Middle frontal gyrus (tissue), 1 donor: ENCODE measurements around the gene GRAMD1A.
"Not testable (repeated sequence)": the region's sequence is repeated elsewhere in the genome, so short reads cannot be mapped to it uniquely, and the experiment has no call there.

ENCODE experiments used
- DNase-seq: peaks from one replicate; pipeline ENCODE4 v3.0.0-alpha.2; 2015; ENCODE audit warnings: low spot score; ENCODE audit errors: extremely low spot score

The GRAMD1A gene

DNA sequence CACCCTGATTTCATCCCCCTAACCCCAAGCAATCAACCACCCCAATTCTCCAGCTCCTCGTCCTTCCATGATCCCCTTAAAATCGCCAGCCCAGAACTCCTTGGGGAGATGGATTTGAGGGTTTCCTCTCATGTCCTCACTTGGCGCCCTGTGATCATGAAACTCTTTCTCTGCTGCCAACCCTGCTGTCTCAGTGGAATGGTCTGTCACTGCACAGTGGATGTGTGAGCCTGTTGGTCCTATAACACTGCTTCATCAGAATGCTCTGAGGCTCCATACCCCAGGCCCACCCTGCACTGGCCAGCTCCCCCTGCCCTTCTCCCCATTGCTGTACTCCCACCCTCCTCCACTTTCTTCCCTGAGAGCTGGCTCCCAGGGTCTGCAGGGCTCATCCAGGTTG, 23.5 kb upstream of the GRAMD1A start:
- DNase-seq = no peak

DNA sequence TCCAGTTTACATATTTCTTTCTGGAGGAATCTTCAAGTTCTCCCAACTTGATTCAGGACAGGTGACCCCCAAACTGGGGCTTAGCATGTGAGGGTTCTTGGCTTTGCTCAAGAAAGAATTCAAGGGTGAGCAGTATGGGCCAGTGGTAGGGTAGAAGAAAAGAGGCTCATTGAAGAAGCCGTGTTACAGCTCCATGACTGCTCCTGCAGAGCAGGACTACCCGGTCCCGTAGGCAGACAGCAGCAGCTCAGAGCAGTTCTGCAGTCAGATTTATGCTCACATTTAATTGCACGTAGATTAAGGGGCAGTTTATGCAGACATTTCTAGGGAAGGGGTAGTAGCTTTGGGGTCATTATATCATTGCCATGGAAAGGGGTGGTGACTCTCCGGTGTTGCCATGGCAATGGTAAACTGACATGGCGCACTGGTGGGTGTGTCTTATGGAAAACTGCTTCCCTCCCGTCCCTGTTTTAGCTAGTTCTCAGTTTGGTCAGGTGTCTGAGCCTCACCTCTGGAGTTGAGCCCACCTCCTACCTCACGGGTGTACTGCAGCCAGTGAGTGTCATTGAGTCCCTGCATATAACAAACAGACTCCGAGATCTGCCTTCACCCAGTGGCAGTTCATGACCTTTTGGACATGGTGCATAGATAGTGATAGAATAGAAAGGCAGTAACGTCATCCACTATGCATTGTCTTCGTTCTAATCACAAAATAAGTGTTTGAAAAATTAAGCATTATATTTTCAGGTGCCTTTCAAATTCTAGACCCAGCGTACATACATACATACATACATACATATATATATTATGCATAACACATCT, 20.1 kb upstream of the GRAMD1A start:
- no peak for DNase-seq

DNA sequence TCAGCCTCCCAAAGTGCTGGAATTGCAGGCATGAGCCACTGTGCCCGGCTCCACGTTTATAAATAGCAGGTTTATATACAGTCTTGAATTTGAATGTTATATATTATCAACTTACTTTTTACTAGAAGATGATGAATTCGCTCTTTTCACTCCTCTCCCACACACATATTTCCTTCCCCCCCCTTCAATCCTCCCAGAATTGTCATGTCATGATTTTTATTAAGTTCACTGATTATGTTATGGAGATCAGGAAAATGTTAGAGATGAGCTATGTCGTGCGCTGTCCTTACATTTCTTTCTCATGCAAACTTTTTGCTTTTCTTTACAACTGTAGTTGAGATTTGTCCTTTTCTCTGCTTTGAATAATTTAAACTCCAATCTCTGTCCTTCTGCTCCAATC, 17.8 kb upstream of the GRAMD1A start:
- no peak for DNase-seq

DNA sequence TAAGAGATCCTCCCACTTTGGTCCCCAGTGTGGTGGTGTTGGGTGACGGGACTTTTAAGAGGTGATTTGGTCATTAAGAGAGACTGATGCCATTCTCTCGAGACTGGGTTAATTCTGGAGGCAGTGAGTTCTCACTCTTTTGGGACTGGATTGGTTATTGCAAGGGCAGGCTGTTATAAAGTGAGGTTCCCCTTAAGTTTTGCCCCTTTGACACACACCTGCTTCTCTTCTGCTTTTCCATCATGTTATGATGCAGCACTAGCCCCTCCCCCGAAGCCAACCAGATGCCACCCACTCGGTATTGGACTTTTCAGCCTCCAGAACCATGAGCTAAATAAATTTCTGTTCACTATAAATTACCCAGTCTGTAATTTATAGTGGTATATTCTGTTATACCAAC, 16.3 kb upstream of the GRAMD1A start:
- DNase-seq = no peak

DNA sequence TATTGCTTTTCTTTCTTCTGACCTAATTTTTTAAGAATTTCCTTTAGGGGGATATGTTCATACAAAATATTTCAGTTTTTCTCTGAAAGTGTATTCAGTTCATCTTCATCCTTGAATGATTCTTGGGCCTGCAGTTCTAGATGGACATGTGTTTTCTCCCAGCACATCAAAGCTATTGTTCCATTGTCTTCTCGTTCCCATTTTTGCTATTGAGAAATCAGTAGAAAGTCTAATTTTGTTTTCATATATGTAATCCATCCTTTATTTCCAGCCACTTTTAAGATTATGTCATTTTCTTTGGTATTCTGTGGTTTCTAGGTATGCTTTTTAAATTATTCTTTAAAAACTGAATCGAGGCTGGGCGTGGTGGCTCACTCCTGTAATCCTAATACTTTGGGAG, 15.8 kb upstream of the GRAMD1A start:
- no peak for DNase-seq

DNA sequence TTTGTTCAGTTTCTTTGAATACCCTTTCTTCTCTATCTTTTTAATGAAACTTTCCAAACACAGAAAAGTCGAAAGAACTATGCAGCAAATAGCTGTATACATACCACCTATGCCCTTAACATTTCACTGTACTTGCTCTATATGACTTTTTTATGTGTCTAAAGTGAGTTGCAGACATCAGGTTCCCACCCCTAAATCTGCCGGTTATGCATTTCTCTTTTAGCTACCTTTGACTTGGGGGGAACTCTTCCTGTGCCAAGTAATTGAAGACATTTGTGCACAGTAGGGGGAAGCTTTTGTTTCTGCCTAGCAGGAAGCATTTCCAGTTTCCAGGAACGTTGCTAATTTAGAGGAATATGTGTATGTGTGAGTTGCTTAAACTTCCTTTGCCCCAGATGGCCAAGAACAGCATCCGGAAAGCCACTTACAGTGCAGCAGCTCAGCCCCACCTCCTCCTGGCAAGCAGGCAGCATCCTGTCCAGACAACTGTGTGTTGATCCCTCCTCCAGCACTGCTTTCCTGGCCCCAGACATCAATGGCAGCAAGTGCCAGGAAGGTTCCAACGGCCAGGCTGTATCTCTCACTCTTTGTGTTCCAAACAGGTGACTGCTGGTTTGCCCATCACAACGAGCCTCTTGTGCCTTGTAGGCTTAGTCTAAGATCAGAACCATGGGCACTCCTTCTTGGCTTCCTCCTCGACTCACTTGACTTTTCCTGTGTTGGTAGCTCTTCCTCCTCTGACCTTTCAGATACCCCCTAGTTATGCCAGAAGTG, 14.7 kb upstream of the GRAMD1A start:
- DNase-seq = no peak

DNA sequence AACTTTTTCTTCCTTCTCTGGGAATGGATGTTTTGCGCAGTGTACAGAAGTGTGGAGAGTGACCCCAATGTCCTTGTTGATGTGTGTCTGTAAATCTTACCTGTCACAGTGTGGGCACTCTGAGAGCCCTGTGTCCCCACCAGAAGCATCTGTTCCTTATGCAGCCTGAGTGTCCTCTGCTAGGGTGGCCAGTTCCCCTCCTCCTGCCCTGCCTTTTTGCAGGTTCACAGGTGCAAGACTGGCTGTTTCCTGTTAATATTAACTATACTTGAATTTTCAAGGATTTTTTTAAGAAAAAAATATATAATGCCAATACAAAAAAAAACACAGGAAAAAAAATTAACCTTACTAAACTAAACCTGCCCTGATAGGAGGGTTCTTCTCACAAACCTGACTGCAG, 12.0 kb upstream of the GRAMD1A start:
- DNase-seq = no peak

DNA sequence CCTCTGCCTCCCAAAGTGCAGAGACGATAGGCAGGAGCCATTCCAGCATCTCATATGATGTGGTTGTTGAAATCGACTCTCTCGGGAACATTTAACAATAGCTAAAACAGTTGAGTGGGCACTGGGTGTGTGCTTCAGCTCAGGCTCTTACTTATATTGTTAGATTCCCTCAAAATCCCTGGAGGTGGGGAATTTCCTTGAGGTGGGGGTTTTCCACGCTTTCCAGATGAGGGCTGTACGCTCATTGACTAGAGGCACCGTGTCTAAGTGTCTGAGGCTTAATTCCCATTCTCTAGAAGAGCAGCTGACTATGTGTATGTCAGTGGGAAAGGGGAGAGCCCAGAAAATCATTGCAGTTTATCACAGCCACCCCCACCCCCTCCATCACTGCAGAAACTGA, 10.8 kb upstream of the GRAMD1A start:
- DNase-seq = no peak

DNA sequence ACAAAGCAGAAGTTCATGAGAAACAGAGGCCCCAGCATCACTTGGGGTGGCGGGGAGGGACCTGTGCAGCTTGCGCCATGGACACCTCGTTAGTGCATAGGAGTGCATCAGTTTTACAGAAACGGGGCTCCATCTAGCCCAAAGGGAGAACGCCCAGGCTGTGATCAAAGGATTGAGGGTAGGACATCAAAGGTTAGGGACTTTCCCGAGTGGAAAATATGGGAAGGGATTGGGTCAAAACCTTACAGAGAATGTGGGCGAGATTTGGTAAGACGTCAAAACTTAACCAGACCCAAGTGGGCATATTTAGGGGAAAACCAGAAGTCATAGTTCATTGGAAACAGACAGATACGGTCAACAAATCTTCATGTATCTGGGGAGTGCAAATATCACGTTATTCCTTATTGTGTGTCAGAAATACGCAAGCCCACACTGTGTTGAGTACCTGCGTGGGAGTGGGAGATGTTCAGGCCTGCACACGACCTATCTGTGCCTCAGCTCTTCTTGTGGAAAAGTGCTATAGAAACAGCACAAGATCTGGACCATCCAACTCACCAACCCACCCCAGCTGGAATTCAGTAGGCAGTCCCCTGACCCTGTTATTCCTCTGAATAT, 9.4 kb upstream of the GRAMD1A start:
- no peak for DNase-seq

DNA sequence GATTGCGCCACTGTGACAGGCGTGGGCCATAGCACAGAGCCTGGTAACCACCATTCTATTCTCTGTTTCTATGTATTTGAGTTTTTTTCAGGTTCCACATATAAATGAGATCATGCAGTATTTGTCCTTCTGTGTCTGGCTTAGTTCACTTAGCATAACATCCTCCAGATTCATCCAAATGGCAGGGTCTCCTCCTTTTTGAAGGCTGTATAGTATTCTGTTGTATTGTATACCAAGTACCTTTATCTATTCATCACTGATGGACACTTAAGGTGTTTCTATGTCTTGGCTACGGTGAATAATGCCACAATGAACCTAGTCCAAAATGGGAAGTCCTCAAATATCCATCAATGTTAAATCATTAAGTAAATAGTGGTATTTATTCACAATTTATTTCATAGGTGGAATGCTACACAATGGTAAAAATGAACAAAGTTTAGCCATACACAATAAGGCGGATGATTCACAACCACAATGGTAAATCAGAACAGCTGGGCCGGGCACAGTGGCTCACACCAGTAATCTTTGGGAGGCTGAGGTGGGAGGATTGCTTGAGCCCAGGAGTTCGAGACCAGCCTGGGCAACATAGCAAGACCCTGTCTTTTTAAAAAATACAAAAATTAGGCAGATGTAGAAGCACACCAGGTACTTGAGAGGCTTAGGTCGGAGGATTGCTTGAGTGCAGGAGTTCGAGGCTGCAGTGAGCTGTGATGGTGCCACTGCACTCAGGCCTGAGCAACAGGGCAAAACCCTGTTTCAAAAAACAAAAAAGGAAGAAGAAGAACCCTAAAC, 8.4 kb upstream of the GRAMD1A start:
- DNase-seq = no peak

DNA sequence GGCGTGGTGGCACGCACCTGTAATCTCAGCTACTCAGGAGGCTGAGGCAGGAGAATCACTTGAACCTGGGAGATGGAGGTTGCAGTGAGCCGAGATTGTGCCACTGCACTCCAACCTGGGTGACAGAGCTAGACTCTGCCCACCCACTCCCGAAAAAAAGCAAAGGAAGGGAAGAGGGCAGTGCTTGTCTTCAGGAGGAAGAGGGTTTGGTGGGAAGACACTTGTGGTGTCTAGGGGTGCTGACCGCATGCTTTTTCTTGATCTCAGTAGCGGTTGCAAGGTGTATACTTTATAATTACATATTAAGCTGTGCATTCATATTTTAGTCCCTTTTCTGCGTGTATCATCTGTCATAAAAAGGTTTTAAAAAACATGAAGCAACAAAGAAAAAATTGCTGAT, 7.5 kb upstream of the GRAMD1A start:
- DNase-seq = not testable (repeated sequence)

DNA sequence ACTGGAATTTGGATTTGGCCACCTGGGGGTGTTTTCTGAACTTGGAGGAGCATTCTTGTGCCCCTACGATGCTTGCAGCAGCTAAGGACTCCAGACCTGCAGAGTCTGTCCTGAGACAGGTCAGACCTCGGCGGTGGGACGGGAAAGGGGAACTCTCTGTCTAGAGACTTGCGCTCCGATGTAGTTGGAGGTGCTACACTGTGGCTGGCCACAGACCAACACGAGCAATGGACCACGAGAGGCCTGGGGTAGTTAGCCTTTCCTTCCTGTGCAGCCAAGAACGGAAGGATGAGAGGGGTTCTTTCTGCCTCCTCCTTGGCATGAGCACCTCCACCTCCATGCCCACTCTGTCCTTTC, 5.9 kb upstream of the GRAMD1A start:
- DNase-seq = no peak

DNA sequence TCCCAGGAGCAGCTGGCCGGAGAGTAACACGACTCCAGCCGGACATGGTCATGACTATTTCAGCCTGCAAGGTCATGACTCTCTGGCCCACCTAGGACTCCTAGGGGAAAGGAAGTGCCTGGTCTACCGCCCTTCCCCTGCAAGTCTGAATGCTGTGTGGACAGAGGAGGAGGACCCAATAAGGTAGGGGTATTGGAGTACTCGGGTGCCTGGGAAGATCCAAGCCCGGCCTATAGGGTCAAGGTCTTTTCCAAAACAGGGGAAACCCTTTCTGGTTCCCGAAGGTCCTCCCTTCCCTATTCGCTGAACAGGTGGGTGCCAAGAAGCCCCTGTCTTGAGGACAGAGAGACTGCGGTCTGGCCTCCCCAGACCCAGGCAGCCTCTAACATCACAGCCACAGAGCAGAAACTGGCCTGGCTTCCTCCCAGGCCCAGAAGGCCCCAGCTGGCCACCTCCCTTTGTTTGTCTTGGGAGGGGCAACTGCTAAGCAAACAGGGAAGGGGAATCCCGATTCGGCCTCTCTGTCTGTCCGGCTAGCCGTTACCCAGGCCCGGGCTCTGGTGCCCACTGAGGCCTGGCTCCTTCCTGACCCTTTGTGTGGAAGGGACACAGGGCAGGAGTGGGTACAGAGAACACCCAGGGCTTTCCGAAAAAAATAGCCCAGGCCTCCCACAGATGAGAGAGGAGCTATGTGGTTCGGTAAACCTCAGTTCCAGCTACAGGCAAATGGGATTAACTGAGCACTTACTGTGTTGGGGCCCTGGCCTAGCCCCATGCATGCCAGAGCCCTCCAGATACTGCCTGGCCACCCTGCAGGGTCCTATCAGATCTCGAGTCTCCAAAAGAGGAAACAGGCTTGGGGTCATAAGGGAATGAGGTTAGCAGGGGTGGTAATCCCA, 5.2 kb upstream of the GRAMD1A start:
- no peak for DNase-seq

DNA sequence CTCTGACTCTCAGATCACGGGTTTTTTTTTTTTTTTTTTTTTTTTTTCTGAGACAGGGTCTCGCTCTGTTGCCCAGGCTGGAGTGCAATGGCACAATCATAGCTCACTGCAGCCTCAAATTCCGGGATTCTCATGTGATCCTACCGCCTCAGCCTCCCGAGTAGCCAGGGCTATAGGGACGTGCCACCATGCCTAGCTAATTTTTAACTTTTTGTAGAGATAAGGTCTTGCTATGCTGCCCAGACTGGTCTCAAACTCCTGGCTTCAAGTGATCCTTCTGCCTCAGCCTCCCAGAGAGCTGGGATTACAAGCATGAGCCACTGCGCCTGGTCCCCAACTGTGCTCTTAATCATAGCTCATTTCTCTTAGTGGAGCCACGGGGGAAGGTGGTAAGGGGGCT, 4.6 kb upstream of the GRAMD1A start:
- no peak for DNase-seq

DNA sequence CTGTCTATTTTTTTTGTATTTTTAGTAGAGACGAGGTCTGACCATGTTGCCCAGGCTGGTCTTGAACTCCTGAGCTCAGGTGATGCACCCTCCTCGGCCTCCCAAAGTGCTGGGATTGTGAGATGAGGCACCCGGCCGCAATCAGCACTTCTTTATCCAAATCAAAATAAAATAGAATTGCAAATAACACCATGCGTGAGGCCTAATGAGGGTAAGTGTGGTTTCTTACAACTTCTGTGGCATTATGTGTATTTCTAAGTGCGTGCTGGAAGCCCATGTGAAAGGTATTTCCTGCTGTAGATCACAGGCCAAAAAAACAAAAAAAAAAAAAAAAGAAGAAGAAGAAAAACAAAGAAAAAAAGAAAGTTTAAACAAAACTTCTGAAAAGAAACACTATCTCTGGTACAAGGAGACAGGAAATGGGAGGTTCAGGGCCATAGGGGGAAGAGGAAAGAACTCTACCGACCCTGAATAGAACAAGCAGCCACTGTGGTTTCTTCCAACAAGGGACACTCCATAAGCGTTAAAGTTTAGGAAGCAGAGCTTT, 3.0 kb upstream of the GRAMD1A start:
- no peak for DNase-seq

DNA sequence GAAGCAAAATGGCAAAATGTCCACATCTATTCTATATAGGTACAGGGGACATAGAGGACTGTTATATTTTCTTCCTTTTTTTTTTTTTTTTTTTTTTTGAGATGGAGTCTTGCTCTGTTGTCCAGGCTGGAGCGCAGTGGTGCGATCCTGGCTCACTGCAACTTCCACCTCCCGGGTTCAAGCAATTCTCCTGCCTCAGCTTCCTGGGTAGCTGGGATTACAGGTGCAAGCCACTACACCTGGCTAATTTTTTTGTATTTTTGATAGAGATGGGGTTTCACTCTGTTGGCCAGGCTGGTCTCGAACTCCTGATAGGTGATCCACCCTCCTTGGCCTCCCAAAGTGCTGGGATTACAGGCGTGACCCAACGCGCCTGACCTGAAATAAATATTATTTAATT, 1.9 kb upstream of the GRAMD1A start:
- not testable (repeated sequence) for DNase-seq

DNA sequence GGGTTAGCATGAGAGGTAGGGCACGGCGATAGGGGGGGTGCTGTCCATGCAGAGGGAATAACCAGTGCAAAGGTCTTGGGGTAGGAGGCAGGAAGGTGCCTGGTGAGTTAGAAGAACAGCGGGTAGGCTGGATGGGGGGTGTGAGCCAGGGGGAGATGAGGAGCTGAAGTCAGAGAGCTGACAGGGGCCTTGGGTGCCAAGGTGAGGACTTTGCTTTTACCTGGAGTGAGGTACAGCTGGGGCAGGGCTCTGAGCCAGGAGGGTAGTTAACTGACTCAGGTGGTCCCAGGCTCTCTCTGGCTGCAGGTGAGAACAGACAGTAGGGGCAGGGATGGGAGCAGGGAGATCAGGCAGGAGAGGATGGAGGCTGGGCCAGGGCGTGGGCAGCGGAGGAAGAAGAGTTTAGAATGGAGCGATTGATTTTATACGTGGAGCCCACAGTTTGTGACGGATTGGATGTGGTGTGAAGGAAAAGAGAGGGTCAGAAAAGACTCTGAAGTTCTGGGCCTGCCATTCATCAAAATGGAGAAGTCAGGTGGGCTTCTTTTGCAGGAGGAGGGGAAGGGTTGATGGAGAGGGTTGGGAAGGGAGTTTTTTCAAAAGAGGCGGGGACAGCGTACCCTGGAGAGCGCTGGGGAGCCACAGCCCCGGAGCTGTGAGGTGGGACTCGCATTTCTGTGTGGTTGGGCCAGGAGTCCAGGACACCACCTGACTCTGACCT, 1.2 kb upstream of the GRAMD1A start:
- no peak for DNase-seq

DNA sequence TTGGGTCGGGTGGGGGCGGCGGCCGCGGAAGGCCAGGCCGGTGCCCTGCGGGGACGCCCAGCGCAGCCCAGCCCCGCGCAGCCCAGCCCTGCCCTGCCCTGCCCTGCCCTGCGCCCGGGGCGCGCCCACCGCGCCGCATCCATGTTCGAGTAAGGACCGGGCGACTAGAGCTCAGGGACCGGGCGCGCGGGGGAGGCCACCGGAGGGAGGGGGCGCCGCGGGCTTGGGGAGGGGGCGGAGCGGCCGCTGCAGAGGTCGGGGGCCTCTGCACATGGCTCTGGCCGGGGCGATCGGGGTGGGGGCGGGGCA, 169 bp downstream of the GRAMD1A start:
- no peak for DNase-seq

DNA sequence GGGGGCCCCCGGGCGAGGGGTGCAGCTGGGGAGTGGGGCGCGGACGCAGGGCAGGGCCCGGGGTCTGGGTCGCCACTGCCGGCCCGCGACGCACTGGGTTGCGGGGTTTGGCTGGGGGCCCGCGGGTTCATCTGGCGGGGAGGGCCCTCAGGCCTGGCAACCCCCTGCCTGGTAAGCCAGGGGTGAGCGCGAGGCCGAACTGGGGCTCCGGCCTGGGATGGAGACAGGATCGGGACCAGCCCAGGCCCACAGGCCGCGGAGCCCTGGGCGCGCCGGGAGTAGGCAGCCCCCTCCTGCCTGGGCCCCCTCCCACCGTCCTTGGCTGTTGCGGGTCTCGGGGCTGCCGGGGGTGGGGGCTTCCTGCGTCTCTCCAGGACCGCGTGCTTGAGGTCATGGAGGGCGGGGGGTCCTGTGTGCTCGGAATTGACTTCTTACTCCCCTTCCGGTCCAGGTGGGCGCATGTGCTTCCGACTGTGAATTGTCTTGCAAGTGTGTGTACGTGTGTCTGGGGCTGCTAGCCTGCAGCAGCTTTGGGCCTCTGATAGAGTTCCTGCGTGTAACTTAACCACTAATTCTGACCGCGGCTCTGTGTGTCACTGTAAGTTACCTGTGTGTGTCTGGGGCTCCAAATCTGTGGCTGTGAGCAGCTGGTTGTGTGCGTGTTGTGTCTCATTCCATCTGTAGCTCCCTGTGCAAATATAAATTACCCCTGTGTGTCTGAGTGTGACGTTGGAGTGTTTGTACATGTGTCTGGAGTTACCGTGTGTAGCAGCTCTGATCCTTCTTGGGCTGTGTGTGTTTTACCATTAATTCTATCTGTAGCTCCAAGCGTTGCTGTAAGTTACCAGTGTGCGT, 751 bp downstream of the GRAMD1A start:
- DNase-seq = no peak
